Measurements from ENCODE around the gene TTC16.

DNA sequence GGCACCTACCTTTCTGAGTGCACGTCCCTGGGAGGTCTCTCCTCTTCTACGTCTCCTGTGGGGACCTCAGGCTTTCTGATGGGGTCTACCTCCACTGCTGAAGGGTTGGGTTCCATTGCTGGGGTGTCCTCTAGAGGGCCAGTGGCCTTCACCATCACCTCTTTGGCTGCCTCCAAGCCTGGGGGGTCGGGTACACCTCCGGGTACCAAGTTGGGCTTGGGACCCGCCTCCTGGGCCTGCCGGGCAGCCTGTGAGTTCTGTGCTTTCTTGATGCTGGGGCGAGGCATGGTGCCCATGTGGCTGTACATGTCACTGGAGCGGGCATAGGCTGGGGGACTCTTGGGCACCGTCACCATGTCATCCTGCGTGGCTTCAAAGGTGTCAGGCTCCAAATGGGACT lies 58.1 kb downstream of the TTC16 start:
- TF ChIP-seq EZH2 (IDR thresholded peaks at IDR 0.05; ENCODE audit: borderline replicate concordance): no peak
- TF ChIP-seq, protein P1, sequence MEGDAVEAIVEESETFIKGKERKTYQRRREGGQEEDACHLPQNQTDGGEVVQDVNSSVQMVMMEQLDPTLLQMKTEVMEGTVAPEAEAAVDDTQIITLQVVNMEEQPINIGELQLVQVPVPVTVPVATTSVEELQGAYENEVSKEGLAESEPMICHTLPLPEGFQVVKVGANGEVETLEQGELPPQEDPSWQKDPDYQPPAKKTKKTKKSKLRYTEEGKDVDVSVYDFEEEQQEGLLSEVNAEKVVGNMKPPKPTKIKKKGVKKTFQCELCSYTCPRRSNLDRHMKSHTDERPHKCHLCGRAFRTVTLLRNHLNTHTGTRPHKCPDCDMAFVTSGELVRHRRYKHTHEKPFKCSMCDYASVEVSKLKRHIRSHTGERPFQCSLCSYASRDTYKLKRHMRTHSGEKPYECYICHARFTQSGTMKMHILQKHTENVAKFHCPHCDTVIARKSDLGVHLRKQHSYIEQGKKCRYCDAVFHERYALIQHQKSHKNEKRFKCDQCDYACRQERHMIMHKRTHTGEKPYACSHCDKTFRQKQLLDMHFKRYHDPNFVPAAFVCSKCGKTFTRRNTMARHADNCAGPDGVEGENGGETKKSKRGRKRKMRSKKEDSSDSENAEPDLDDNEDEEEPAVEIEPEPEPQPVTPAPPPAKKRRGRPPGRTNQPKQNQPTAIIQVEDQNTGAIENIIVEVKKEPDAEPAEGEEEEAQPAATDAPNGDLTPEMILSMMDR (IDR thresholded peaks at IDR 0.05; ENCODE audit: poor library complexity): no peak

All from hepatocyte (in vitro differentiated cells).